ENCODE data around the gene MATN1. TPM values are rescaled to one million over a fixed set of nuclear protein-coding genes. Genes with fewer than 3 reads are reported as not detected.

MATN1 gene
- total RNA-seq, 1 experiment from 2014 or later: 0.47 TPM

GRCh38 chr1:30759718-30760281 lies 36.4 kb upstream of the MATN1 start:
- Mint-ChIP-seq H3K27me3 (ENCODE audit: insufficient read depth, unreplicated experiment) (no peaks in the 10 kb centered on the region), H3K9me3 (ENCODE audit: unreplicated experiment) (no peaks in the 10 kb centered on the region), H3K36me3 (ENCODE audit: insufficient read depth, unreplicated experiment) (peaks cover 7% of the 10 kb centered on the region), H3K27ac (ENCODE audit: low read depth, unreplicated experiment) (no peak overlapping the region), H3K4me3 (ENCODE audit: unreplicated experiment) (no peak overlapping the region), H3K4me1 (ENCODE audit: insufficient read depth, unreplicated experiment) (peaks cover 22% of the 10 kb centered on the region)
- POLR2A ChIA-PET: no interaction called here
- intact Hi-C loops (cut with micrococcal nuclease): no loop called here
- TF ChIP-seq CTCF (IDR thresholded peaks at IDR 0.05; ENCODE audit: unreplicated experiment): no peak
- CTCF ChIA-PET: no interaction called here
- BruUV-seq (replicated peaks): no TSS peak
- DNase-seq (ENCODE audit: unreplicated experiment): no peak

GRCh38 chr1:30758785-30759380 lies 35.5 kb upstream of the MATN1 start:
- intact Hi-C loops (cut with micrococcal nuclease): no loop called here
- H3K9me3 Mint-ChIP-seq (ENCODE audit: unreplicated experiment): no peaks in the 10 kb centered on the region
- H3K27ac Mint-ChIP-seq (ENCODE audit: low read depth, unreplicated experiment): no peak overlapping the region
- ChIA-PET POLR2A (interaction anchor here (0.6 to 1.1 kb wide), 2 partner anchors 39 to 163 kb away, joined by 3 read pairs; no protein-coding TSS in a partner anchor), CTCF (interaction anchor here (0.7 to 1.8 kb wide), 4 partner anchors 21 to 155 kb away, joined by 3 to 7 read pairs (median 4); no protein-coding TSS in a partner anchor)
- no peaks in the 10 kb centered on the region for H3K27me3 Mint-ChIP-seq (ENCODE audit: insufficient read depth, unreplicated experiment)
- peaks cover 3% of the 10 kb centered on the region for H3K36me3 Mint-ChIP-seq (ENCODE audit: insufficient read depth, unreplicated experiment)
- BruUV-seq (replicated peaks): no TSS peak
- no peak for TF ChIP-seq CTCF (IDR thresholded peaks at IDR 0.05; ENCODE audit: unreplicated experiment)
- no peak overlapping the region for H3K4me3 Mint-ChIP-seq (ENCODE audit: unreplicated experiment)
- peak; percentile 53 for DNase-seq (ENCODE audit: unreplicated experiment)
- peaks cover 22% of the 10 kb centered on the region for H3K4me1 Mint-ChIP-seq (ENCODE audit: insufficient read depth, unreplicated experiment)

GRCh38 chr1:30758121-30758688 lies 34.8 kb upstream of the MATN1 start:
- H3K4me1 Mint-ChIP-seq (ENCODE audit: insufficient read depth, unreplicated experiment): peaks cover 21% of the 10 kb centered on the region
- H3K4me3 Mint-ChIP-seq (ENCODE audit: unreplicated experiment): no peak overlapping the region
- no peaks in the 10 kb centered on the region for H3K36me3 Mint-ChIP-seq (ENCODE audit: insufficient read depth, unreplicated experiment)
- POLR2A ChIA-PET: interaction anchor here (1.1 kb wide), 1 partner anchor 39 kb away, joined by 3 read pairs; no protein-coding TSS in a partner anchor
- H3K27ac Mint-ChIP-seq (ENCODE audit: low read depth, unreplicated experiment): no peak overlapping the region
- CTCF ChIA-PET: interaction anchor here (0.7 to 1.8 kb wide), 5 partner anchors 10 to 156 kb away, joined by 3 to 7 read pairs (median 3); no protein-coding TSS in a partner anchor
- intact Hi-C loops (cut with micrococcal nuclease): no loop called here
- DNase-seq (ENCODE audit: unreplicated experiment): no peak
- H3K27me3 Mint-ChIP-seq (ENCODE audit: insufficient read depth, unreplicated experiment): no peaks in the 10 kb centered on the region
- no peak for TF ChIP-seq CTCF (IDR thresholded peaks at IDR 0.05; ENCODE audit: unreplicated experiment)
- H3K9me3 Mint-ChIP-seq (ENCODE audit: unreplicated experiment): no peaks in the 10 kb centered on the region
- BruUV-seq (replicated peaks): no TSS peak

DNA sequence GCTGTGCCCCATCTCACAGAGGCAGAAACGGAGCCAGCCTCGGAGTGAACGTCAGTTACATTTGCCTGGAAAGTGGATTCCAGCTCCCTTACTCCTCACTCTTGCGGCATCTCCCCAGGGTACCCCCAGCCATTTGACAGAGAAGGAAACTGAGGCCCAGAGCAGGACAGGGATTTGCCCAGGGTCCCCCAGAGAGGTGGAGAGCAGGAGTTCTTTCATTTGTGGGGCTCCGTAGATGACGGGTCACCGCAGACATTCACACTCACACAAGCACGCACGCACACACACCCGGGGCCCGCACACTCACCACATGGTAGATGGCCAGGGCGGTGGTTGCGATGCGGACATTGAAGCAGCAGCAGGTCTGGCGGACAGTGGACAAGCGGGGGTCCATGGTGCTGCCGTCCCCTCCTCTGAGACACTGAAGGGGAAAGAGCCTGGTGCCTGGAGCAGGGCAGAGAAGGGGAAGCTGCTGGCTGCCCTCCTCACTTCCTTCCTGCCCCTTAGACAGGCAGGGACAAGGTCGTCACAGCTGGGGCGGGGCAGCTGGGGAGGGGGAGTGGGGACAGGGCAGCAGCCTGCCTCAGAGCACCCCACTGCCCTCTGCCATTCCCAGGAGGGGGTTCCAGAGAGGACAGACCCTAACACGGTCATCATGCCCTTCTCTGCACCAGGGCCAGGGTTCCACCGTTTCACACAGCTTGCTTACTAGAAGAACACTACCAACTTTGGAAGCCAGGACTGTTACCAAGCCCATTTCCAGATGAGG lies 34.2 kb upstream of the MATN1 start, which contains the start of gene LAPTM5:
LAPTM5 (minus strand) TSS at position 423 of the 769 bp plus-strand sequence; CDS start at position 394, 29 bp downstream.
- no TSS peak for BruUV-seq (replicated peaks)
- ChIA-PET POLR2A (interaction anchor here (1.0 to 1.4 kb wide), 2 partner anchors 9 to 21 kb away, joined by 3 to 4 read pairs; no protein-coding TSS in a partner anchor), CTCF (interaction anchor here (1.3 to 1.8 kb wide), 3 partner anchors 10 to 45 kb away, joined by 3 to 7 read pairs (median 5); no protein-coding TSS in a partner anchor)
- Mint-ChIP-seq H3K9me3 (ENCODE audit: unreplicated experiment) (no peaks in the 10 kb centered on the region), H3K27me3 (ENCODE audit: insufficient read depth, unreplicated experiment) (no peaks in the 10 kb centered on the region), H3K36me3 (ENCODE audit: insufficient read depth, unreplicated experiment) (no peaks in the 10 kb centered on the region), H3K4me3 (ENCODE audit: unreplicated experiment) (no peak within 1 kb of the TSS), H3K4me1 (ENCODE audit: insufficient read depth, unreplicated experiment) (peaks cover 15% of the 10 kb centered on the region), H3K27ac (ENCODE audit: low read depth, unreplicated experiment) (peak within 1 kb of the TSS; percentile 51)
- TF ChIP-seq CTCF (IDR thresholded peaks at IDR 0.05; ENCODE audit: unreplicated experiment): no peak
- intact Hi-C loops (cut with micrococcal nuclease): no loop called here
- no peak for DNase-seq (ENCODE audit: unreplicated experiment)
